Mononuclear cell (primary cell): ENCODE data around the gene TRAF3. TPM values are rescaled to one million over a fixed set of nuclear protein-coding genes. Genes with fewer than 3 reads are reported as not detected.
"Not testable (repeated sequence)": the region's sequence is repeated elsewhere in the genome, so short reads cannot be mapped to it uniquely, and the experiment has no call there.

Experiments used
- H3K27me3 ChIP-seq: 2 replicates; pipeline ENCODE4 v1.6.0; 2011; ENCODE audit warnings: low read length, control low read depth; ENCODE audit not compliant: insufficient read depth
- H3K4me1 ChIP-seq: 2 replicates; pipeline ENCODE4 v1.5.1; 2011; ENCODE audit warnings: mild to moderate bottlenecking, low read length, control low read depth; ENCODE audit not compliant: insufficient read depth
- H3K4me3 ChIP-seq: 2 replicates; pipeline ENCODE4 v1.5.1; 2011; ENCODE audit warnings: mild to moderate bottlenecking, low read length, moderate library complexity
- H3K9me3 ChIP-seq: 2 replicates; pipeline ENCODE4 v1.5.1; 2011; ENCODE audit warnings: low read depth, mild to moderate bottlenecking, control low read depth, low read length
- total RNA-seq: library from RNA; depleted of rRNA; stranded (reverse); fragments of >200 nt; gene quantifications from one replicate; pipeline ENCODE4 v1.2.3, GENCODE V29; 2012

Gene TRAF3
- total RNA-seq, 1 donor: 42.4 TPM

- peaks cover 4% of the 10 kb centered on the region for H3K9me3 ChIP-seq
- H3K27me3 ChIP-seq: no peaks in the 10 kb centered on the region
- H3K4me3 ChIP-seq: no peak overlapping the region
- peaks cover 7% of the 10 kb centered on the region for H3K4me1 ChIP-seq
These were observed 89.9 kb downstream of the TRAF3 start for GRCh38 chr14:102866982-102867761.

GRCh38 chr14:102867826-102868580, 90.8 kb downstream of the TRAF3 start:
- Histone ChIP-seq H3K4me3 (no peak overlapping the region), H3K27me3 (no peaks in the 10 kb centered on the region), H3K9me3 (no peaks in the 10 kb centered on the region), H3K4me1 (peaks cover 7% of the 10 kb centered on the region)

GRCh38 chr14:102868956-102869547, 91.8 kb downstream of the TRAF3 start:
- Histone ChIP-seq H3K27me3 (no peaks in the 10 kb centered on the region), H3K9me3 (no peaks in the 10 kb centered on the region), H3K4me1 (peaks cover 7% of the 10 kb centered on the region), H3K4me3 (no peak overlapping the region)

- Histone ChIP-seq H3K27me3 (no peaks in the 10 kb centered on the region), H3K4me3 (no peak overlapping the region), H3K4me1 (peaks cover 7% of the 10 kb centered on the region), H3K9me3 (no peaks in the 10 kb centered on the region)
These were observed 93.0 kb downstream of the TRAF3 start for GRCh38 chr14:102870246-102870645.

GRCh38 chr14:102870994-102871831, 94.0 kb downstream of the TRAF3 start:
- no peaks in the 10 kb centered on the region for H3K9me3 ChIP-seq
- no peak overlapping the region for H3K4me3 ChIP-seq
- H3K27me3 ChIP-seq: no peaks in the 10 kb centered on the region
- peaks cover 7% of the 10 kb centered on the region for H3K4me1 ChIP-seq

- Histone ChIP-seq H3K4me1 (peaks cover 7% of the 10 kb centered on the region), H3K9me3 (no peaks in the 10 kb centered on the region)
These were observed 94.8 kb downstream of the TRAF3 start for GRCh38 chr14:102872020-102872419.

GRCh38 chr14:102873131-102873530, 95.9 kb downstream of the TRAF3 start:
- H3K27me3 ChIP-seq: no peaks in the 10 kb centered on the region
- H3K9me3 ChIP-seq: no peaks in the 10 kb centered on the region
- no peak overlapping the region for H3K4me3 ChIP-seq
- H3K4me1 ChIP-seq: peaks cover 7% of the 10 kb centered on the region

More at GRCh38 chr14:102872020-102872419, 94.8 kb downstream of the TRAF3 start:
- H3K27me3 ChIP-seq: no peaks in the 10 kb centered on the region
- H3K4me3 ChIP-seq: no peak overlapping the region

GRCh38 chr14:102873546-102874061, 96.4 kb downstream of the TRAF3 start:
- no peaks in the 10 kb centered on the region for H3K27me3 ChIP-seq
- H3K4me3 ChIP-seq: no peak overlapping the region
- H3K9me3 ChIP-seq: no peaks in the 10 kb centered on the region
- peaks cover 7% of the 10 kb centered on the region for H3K4me1 ChIP-seq

- Histone ChIP-seq H3K4me1 (no peaks in the 10 kb centered on the region), H3K9me3 (no peaks in the 10 kb centered on the region), H3K27me3 (no peaks in the 10 kb centered on the region), H3K4me3 (no peak overlapping the region)
These were observed 98.4 kb downstream of the TRAF3 start for GRCh38 chr14:102875652-102876051.

- not testable (repeated sequence) for H3K4me3 ChIP-seq, H3K4me1 ChIP-seq, H3K27me3 ChIP-seq, H3K9me3 ChIP-seq
These were observed 100.3 kb downstream of the TRAF3 start for GRCh38 chr14:102877511-102877910.

- Histone ChIP-seq H3K4me3 (no peak overlapping the region), H3K27me3 (no peaks in the 10 kb centered on the region), H3K9me3 (no peaks in the 10 kb centered on the region), H3K4me1 (no peaks in the 10 kb centered on the region)
These were observed 101.1 kb downstream of the TRAF3 start for GRCh38 chr14:102878174-102878969.

- Histone ChIP-seq H3K4me3 (no peak overlapping the region), H3K27me3 (no peaks in the 10 kb centered on the region), H3K4me1 (no peaks in the 10 kb centered on the region), H3K9me3 (no peaks in the 10 kb centered on the region)
These were observed 101.8 kb downstream of the TRAF3 start for GRCh38 chr14:102878970-102879460.

- H3K4me3 ChIP-seq: no peak overlapping the region
- no peaks in the 10 kb centered on the region for H3K4me1 ChIP-seq
- H3K27me3 ChIP-seq: no peaks in the 10 kb centered on the region
- H3K9me3 ChIP-seq: no peaks in the 10 kb centered on the region
These were observed 105.1 kb downstream of the TRAF3 start for GRCh38 chr14:102882226-102882906.
